Neural cell (in vitro differentiated cells): ENCODE results near the gene CKB.

Source experiments
- REST ChIP-seq: IDR thresholded peaks from 2 replicates; pipeline ENCODE4 v1.6.1; 2012; ENCODE audit warnings: borderline replicate concordance
- TF ChIP-seq, protein P1 (sequence below): fragments of 450-650 bp; IDR thresholded peaks from 2 replicates; pipeline ENCODE4 v1.5.1; 2014; ENCODE audit warnings: antibody characterized with exemption, mild to moderate bottlenecking, moderate library complexity; ENCODE audit not compliant: poor library complexity, severe bottlenecking

DNA sequence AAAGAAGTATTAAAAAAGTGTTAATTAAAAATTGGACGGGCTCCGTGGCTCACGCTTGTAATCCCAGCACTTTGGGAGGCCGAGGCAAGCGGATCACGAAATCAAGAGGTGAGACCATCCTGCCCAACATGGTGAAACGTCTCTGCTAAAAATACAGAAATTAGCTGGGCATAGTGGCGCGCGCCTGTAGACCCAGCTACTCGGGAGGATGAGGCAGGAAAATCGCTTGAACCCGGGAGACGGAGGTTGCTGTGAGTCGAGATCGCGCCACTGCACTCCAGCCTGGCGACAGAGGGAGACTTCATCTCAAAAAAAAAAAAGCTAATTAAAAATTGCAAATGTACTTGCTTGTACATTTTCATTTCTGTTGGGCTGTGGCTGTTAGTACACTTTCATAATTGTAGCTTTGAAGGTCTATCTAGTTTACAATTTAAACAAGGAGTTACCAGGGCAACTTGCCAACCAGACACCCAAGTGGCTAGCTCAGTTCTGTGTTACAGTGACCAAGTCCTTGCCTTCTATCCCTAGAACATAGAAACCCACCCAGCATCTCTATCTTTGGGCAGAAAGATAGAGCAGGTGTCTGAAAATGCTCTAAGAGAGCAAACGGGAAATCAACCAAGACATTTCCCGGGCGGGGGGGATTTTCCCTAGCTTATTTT, 41.3 kb upstream of the CKB start:
- TF ChIP-seq, protein P1, sequence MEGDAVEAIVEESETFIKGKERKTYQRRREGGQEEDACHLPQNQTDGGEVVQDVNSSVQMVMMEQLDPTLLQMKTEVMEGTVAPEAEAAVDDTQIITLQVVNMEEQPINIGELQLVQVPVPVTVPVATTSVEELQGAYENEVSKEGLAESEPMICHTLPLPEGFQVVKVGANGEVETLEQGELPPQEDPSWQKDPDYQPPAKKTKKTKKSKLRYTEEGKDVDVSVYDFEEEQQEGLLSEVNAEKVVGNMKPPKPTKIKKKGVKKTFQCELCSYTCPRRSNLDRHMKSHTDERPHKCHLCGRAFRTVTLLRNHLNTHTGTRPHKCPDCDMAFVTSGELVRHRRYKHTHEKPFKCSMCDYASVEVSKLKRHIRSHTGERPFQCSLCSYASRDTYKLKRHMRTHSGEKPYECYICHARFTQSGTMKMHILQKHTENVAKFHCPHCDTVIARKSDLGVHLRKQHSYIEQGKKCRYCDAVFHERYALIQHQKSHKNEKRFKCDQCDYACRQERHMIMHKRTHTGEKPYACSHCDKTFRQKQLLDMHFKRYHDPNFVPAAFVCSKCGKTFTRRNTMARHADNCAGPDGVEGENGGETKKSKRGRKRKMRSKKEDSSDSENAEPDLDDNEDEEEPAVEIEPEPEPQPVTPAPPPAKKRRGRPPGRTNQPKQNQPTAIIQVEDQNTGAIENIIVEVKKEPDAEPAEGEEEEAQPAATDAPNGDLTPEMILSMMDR = no peak
- no peak for TF ChIP-seq REST
